Nephron progenitor cell (in vitro differentiated cells): ENCODE data around the gene SOCS1.
A peak's percentile ranks its signal among the peaks of the same experiment; 100 is the strongest.

ENCODE experiments used
- DNase-seq: peaks from one replicate; pipeline ENCODE4 v3.0.0; 2021
- H3K27ac Mint-ChIP-seq: 2 replicates; pipeline ENCODE4 v1.8.0; 2021; ENCODE audit warnings: mild to moderate bottlenecking, moderate library complexity, mixed read lengths
- H3K27me3 Mint-ChIP-seq: 2 replicates; pipeline ENCODE4 v1.8.0; 2021; ENCODE audit warnings: mild to moderate bottlenecking, low read depth, mixed read lengths; ENCODE audit not compliant: poor library complexity
- H3K36me3 Mint-ChIP-seq: 2 replicates; pipeline ENCODE4 v1.8.0; 2021; ENCODE audit warnings: low read depth, mixed read lengths
- H3K4me1 Mint-ChIP-seq: 2 replicates; pipeline ENCODE4 v1.8.0; 2021; ENCODE audit warnings: mixed read lengths
- H3K4me3 Mint-ChIP-seq: 2 replicates; pipeline ENCODE4 v1.8.0; 2021; ENCODE audit warnings: mild to moderate bottlenecking, moderate library complexity, mixed read lengths
- H3K9me3 Mint-ChIP-seq: 2 replicates; pipeline ENCODE4 v1.8.0; 2021; ENCODE audit warnings: mild to moderate bottlenecking, moderate library complexity, mixed read lengths
- CTCF ChIP-seq: fragments of 200-600 bp; sonication (generic); IDR thresholded peaks from 2 replicates; pipeline ENCODE4 v1.5.0; 2021; ENCODE audit warnings: antibody characterized with exemption

Gene SOCS1

GRCh38 chr16:11285842-11286241 lies 29.8 kb upstream of the SOCS1 start:
- no peak for DNase-seq
- peaks cover 43% of the 10 kb centered on the region for H3K4me1 Mint-ChIP-seq
- H3K27ac Mint-ChIP-seq = no peak overlapping the region
- H3K36me3 Mint-ChIP-seq = no peaks in the 10 kb centered on the region
- H3K9me3 Mint-ChIP-seq = peaks cover 11% of the 10 kb centered on the region
- no peak overlapping the region for H3K4me3 Mint-ChIP-seq
- no peak for TF ChIP-seq CTCF
- H3K27me3 Mint-ChIP-seq = peaks cover 9% of the 10 kb centered on the region

- Mint-ChIP-seq H3K27me3 (peaks cover 10% of the 10 kb centered on the region), H3K4me3 (no peak overlapping the region), H3K36me3 (no peaks in the 10 kb centered on the region), H3K27ac (peak overlapping the region; percentile 24), H3K4me1 (peaks cover 34% of the 10 kb centered on the region), H3K9me3 (peaks cover 11% of the 10 kb centered on the region)
- no peak for DNase-seq
- TF ChIP-seq CTCF = no peak
Observed at GRCh38 chr16:11283820-11284248, 27.8 kb upstream of the SOCS1 start.

DNA sequence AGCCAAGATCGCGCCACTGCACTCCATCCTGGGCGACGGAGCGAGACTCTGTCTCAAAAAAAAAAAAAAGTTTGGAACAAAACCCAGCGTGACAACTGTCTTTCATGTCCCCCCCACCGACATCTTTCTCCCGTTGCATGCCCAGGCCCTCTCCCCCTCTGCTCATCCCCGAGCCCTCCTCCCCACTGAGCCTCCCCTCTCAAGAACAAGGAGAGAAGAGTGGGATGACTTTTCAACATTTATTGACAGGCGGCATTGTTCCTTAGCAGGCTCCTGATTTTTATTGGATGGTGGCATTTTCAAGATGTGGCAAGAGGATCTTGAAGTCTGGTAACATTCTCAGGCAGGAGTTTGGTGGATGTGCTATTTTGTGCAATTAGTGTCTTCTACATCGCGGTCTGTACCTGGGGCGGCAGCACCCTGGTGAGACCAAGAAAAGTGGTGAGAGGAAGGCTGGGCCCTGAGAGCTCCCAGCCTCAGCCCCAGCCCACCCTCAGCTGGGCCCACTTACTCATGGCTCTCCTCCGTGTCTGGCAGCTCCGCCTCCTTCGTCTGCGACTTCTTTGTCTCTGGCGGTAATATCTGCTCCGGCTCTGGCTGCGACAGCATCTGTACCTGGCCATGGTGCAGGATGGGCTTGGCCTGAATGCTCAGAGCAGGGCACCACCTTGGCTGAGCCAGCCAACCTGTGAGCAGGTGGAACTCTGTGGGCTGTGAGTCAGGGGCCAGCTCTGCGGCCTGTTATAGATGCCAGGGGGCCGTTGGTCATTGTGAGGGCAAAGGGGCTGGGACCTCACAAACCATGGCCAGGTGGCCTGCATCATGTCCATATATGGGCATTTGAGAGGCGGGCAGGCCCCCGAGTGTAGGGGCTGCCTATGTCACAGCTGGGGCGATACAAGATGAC lies 24.9 kb upstream of the SOCS1 start, which contains the start of gene PRM1:
PRM1 (minus strand) TSS at position 715 of the 907 bp plus-strand sequence; CDS start at position 623, 92 bp downstream.
- Mint-ChIP-seq H3K4me3 (no peak within 1 kb of the TSS), H3K27me3 (peaks cover 11% of the 10 kb centered on the region), H3K27ac (peak within 1 kb of the TSS; percentile 9), H3K9me3 (no peaks in the 10 kb centered on the region), H3K4me1 (peaks cover 13% of the 10 kb centered on the region), H3K36me3 (no peaks in the 10 kb centered on the region)
- DNase-seq = no peak
- no peak for TF ChIP-seq CTCF

DNA sequence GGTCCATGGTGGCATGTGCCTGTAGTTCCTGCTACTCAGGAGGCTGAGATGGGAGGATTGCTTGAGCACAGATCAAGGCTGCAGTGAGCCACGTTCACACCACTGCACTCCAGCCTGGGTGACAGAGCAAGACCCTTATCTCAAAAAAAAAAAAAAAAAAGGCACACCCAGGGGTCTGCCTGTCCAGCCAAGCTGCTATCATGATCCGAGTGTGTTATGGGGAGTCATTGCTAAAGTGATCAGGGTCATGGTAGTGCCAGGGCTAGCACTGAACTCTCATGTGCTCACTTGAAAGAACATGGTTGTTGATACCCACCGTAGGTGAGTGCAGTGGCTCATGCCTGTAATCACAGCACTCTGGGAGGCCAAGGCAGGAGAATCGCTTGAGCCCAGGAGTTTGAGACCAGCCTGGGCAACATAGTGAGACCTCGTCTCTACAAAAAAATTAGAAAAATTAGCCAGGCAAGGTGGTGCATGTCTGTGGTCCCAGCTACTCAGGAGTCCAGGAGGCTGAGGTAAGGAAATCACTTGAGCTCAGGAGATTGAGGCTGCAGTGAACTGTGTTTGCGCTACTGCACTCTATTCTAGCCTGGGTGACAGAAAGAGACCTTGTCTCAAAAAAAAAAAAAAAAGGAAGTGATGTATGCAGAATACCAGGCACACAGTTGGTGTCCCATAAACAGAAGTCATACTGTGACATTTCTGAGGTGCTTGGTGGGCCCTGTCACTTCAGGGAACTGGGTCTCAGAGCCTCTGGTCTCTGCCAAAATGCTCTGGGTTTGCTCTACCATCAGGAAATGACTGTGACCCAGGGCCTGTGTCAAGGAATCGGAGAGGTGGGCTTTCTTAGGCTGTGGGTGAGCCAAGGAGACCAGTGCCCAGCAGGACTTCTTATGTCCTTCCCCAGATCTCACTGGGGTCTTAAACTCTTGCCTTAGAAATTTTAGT lies 23.0 kb upstream of the SOCS1 start:
- no peak overlapping the region for H3K27ac Mint-ChIP-seq
- H3K9me3 Mint-ChIP-seq = peaks cover 3% of the 10 kb centered on the region
- H3K4me3 Mint-ChIP-seq = no peak overlapping the region
- no peak for DNase-seq
- no peak for TF ChIP-seq CTCF
- H3K36me3 Mint-ChIP-seq = no peaks in the 10 kb centered on the region
- peaks cover 22% of the 10 kb centered on the region for H3K4me1 Mint-ChIP-seq
- peaks cover 14% of the 10 kb centered on the region for H3K27me3 Mint-ChIP-seq

DNA sequence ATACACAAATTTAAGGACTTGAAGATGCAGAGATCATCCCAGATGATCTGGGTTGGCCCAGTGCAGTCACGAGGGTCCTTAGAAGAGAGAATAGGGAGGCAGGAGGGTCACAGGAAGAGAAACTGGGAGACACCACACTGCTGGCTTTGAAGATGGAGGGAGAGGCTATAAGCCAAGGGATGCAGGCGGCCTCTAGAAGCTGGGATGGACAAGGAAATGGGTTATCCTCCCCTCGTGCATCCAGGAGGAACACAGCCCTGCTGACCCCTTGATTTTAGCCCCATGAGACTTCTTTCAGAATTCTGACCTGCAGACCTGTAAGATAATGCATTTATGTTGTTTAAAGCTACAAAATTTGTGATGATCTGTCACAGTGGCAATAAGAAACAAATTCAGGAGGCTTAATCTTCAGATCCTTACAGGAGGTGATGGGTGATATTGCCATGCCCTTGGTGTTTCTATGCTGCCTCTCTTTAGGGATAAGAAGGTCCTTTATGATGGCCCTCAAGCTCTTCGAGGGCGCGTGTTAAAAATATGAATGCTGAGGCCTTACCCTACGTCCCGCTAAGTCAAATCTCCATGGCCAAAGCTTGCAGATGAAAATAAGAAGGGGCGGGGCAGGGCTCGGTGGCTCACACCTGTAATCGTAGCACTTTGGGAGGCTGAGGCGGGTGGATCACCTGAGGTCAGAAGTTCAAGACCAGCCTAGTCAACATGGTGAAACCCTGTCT lies 21.8 kb upstream of the SOCS1 start:
- no peak for TF ChIP-seq CTCF
- Mint-ChIP-seq H3K9me3 (peaks cover 3% of the 10 kb centered on the region), H3K27ac (no peak overlapping the region), H3K4me1 (peaks cover 34% of the 10 kb centered on the region), H3K4me3 (no peak overlapping the region), H3K27me3 (peaks cover 11% of the 10 kb centered on the region), H3K36me3 (no peaks in the 10 kb centered on the region)
- DNase-seq = no peak
